A673 (cell line): ENCODE results near the gene NKD1. TPM values are rescaled to one million over a fixed set of nuclear protein-coding genes. Genes with fewer than 3 reads are reported as not detected.

Experiments
- BruUV-seq: library from RNA; stranded (reverse); fragments of 400-500 nt; replicated peaks from 2 replicates; lab custom pipeline; 2021; lab: Mats Ljungman, UMichigan
- CTCF ChIA-PET: fragments of 300-600 bp; sonication (Branson Sonifier 250); formaldehyde crosslinking; loops from one replicate; lab custom pipeline; 2022; ENCODE audit warnings: antibody characterized with exemption; lab: Charles Lee
- POLR2A ChIA-PET: fragments of 300-600 bp; sonication (Branson Sonifier 250); formaldehyde crosslinking; loops from one replicate; lab custom pipeline; 2022; ENCODE audit warnings: antibody characterized with exemption; ENCODE audit not compliant: low non-redundant PET; lab: Charles Lee
- DNase-seq: peaks from one replicate; pipeline ENCODE4 v3.0.0-alpha.2; 2015; ENCODE audit warnings: low spot score
- H3K27ac ChIP-seq: fragments of 200-600 bp; sonication (generic); 2 replicates; pipeline ENCODE4 v1.5.1; 2016; ENCODE audit warnings: mixed run types, low read depth, mild to moderate bottlenecking, mixed read lengths, antibody characterized with exemption, low read length; ENCODE audit not compliant: poor library complexity, severe bottlenecking
- H3K27me3 ChIP-seq: fragments of 200-600 bp; sonication (generic); replicated peaks from 2 replicates; pipeline ENCODE4 v1.6.1; 2017; ENCODE audit warnings: mixed run types, low read depth, mild to moderate bottlenecking, mixed read lengths, antibody characterized with exemption, low read length; ENCODE audit not compliant: insufficient read depth, poor library complexity
- H3K36me3 ChIP-seq: fragments of 200-600 bp; sonication (generic); 2 replicates; pipeline ENCODE4 v1.6.1; 2016; ENCODE audit warnings: mixed run types, mild to moderate bottlenecking, mixed read lengths, antibody characterized with exemption, low read length; ENCODE audit not compliant: insufficient read depth, poor library complexity, severe bottlenecking
- H3K4me1 ChIP-seq: fragments of 200-600 bp; sonication (generic); 2 replicates; pipeline ENCODE4 v1.6.1; 2017; ENCODE audit warnings: mixed run types, mild to moderate bottlenecking, mixed read lengths, antibody characterized with exemption, low read length; ENCODE audit not compliant: insufficient read depth, poor library complexity, severe bottlenecking
- H3K4me3 ChIP-seq: fragments of 200-600 bp; sonication (generic); 2 replicates; pipeline ENCODE4 v1.5.1; 2016; ENCODE audit warnings: low read depth, mixed run types, mild to moderate bottlenecking, mixed read lengths, low read length; ENCODE audit not compliant: poor library complexity, severe bottlenecking
- H3K9me3 ChIP-seq: fragments of 200-600 bp; sonication (generic); 2 replicates; pipeline ENCODE4 v1.6.1; 2016; ENCODE audit warnings: mixed run types, low read depth, mild to moderate bottlenecking, mixed read lengths, antibody characterized with exemption, low read length; ENCODE audit not compliant: poor library complexity, severe bottlenecking
- CTCF ChIP-seq: fragments of 300-800, 200-600 bp; sonication (generic); conservative IDR thresholded peaks from 2 replicates; pipeline ENCODE4 v1.5.1; 2017; ENCODE audit warnings: low read depth, mild to moderate bottlenecking, antibody characterized with exemption, low read length, moderate library complexity, mixed read lengths
- EZH2 ChIP-seq: fragments of 200-600 bp; sonication (generic); IDR thresholded peaks from 2 replicates; pipeline ENCODE4 v1.6.1; 2017; ENCODE audit warnings: borderline replicate concordance, low read depth, mild to moderate bottlenecking, mixed read lengths, antibody characterized with exemption, low read length; ENCODE audit not compliant: poor library complexity, severe bottlenecking
- intact Hi-C: fragments of 100-400 bp; cut with micrococcal nuclease; formaldehyde crosslinking; loops from one replicate; pipeline ENCODE4 v1.10.0; 2022; ENCODE audit not compliant: unreplicated experiment
- total RNA-seq: library from RNA; stranded (reverse); gene quantifications from 2 replicates; pipeline ENCODE4 v1.2.3, GENCODE V29; 2021

The NKD1 gene
- total RNA-seq, 1 experiment from 2014 or later = 1.1 TPM

DNA sequence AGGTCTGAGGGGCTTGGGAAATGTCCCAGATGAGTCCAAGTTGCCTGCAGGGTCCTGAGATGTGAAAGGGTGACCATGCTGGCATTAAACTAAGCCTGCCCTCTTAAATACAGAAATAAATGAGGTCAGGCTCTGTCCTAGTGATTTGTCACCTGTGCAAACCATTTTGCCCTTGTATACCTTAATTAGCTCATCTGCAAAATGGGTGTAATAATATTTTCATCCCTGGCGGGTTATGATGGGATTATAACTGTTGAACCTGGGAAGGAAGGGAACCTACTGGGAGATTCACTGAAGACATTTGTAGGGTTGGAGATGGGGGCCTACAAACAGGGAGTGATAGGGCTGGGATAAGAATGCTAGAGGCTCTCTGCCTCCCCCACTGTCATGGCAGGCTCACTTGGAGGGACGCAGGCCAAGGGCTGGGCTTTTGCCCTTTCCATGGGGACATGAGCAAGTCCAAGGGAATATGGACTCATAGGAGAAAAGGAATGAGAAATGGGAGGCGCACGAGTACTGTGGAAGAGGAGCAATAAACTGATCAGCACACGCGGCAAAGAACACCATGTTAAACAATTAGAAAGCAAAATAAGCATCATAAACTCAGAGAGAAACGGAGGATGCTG, 4.4 kb downstream of the NKD1 start:
- Histone ChIP-seq H3K27me3 (peaks cover 31% of the 10 kb centered on the region), H3K9me3 (no peaks in the 10 kb centered on the region), H3K36me3 (no peaks in the 10 kb centered on the region), H3K4me3 (no peak overlapping the region), H3K4me1 (no peaks in the 10 kb centered on the region), H3K27ac (no peak overlapping the region)
- ChIA-PET POLR2A (no interaction called here), CTCF (no interaction called here)
- DNase-seq = no peak
- BruUV-seq = no TSS peak
- intact Hi-C loops = no loop called here
- TF ChIP-seq CTCF (no peak), EZH2 (no peak)

DNA sequence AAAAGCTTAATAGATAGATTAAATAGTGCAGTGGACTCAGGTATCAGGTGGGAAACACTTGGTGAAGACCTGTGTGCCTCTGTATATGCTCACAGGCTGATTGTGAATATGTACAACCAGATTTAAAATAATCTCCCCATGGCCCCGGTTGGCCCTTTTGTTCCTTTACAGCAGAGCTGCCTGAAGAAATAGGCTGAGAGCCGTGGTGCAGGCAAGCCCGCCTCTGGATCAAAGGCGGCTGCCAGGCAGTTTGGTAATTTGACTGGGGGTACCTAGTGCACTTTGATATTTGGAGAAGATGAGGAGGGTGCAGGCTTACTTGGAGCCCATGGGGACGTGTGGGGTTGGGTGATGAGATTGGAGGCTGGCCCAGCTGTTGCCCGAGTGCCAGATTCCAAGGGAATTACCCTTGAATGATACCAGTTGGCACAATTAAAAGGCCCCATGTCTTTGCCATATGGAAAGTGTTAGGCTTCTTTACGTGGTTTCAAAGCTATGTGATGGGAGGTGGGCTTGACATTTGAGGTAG, 5.0 kb downstream of the NKD1 start:
- Histone ChIP-seq H3K27me3 (peaks cover 30% of the 10 kb centered on the region), H3K27ac (no peak overlapping the region), H3K4me1 (no peaks in the 10 kb centered on the region), H3K36me3 (no peaks in the 10 kb centered on the region), H3K4me3 (no peak overlapping the region), H3K9me3 (no peaks in the 10 kb centered on the region)
- ChIA-PET POLR2A (interaction anchor here (0.7 kb wide), 1 partner anchor 661 kb away, joined by 3 read pairs; no protein-coding TSS in a partner anchor), CTCF (no interaction called here)
- no peak for TF ChIP-seq CTCF
- no peak for TF ChIP-seq EZH2
- DNase-seq = no peak
- no TSS peak for BruUV-seq
- intact Hi-C loops = no loop called here

GRCh38 chr16:50553731-50554360, 5.7 kb downstream of the NKD1 start:
- BruUV-seq = no TSS peak
- CTCF ChIA-PET = no interaction called here
- Histone ChIP-seq H3K27ac (no peak overlapping the region), H3K4me1 (no peaks in the 10 kb centered on the region), H3K36me3 (no peaks in the 10 kb centered on the region), H3K27me3 (peaks cover 27% of the 10 kb centered on the region), H3K4me3 (no peak overlapping the region), H3K9me3 (no peaks in the 10 kb centered on the region)
- intact Hi-C loops = no loop called here
- POLR2A ChIA-PET = interaction anchor here (0.7 kb wide), 1 partner anchor 661 kb away, joined by 3 read pairs; no protein-coding TSS in a partner anchor
- no peak for DNase-seq
- TF ChIP-seq CTCF = no peak
- TF ChIP-seq EZH2 = no peak
